ENCODE results near the gene BAHCC1.

Gene BAHCC1

GRCh38 chr17:81401723-81402529 lies 6.7 kb downstream of the BAHCC1 start:
- Histone ChIP-seq H3K4me3 (ENCODE audit: low read length) (peak overlapping the region; percentile 20), H3K9ac (ENCODE audit: low read depth, low read length) (peak overlapping the region; percentile 48; the same call in 1 of the 2 replicates), H3K36me3 (ENCODE audit: insufficient read depth, low read length) (no peaks in the 10 kb centered on the region; the same call in 1 of the 2 replicates), H3K9me3 (ENCODE audit: insufficient read depth, low read depth, low read length) (no peaks in the 10 kb centered on the region), H3K4me1 (ENCODE audit: insufficient read depth, low read length) (peaks cover 50% of the 10 kb centered on the region), H3K27ac (ENCODE audit: low read depth, low read length) (no peak overlapping the region), H3K27me3 (ENCODE audit: insufficient read depth, low read length) (peaks cover 76% of the 10 kb centered on the region)
- 33% methylated on average over 19 of the region's 19 CpGs for WGBS

GRCh38 chr17:81402530-81402941 lies 7.3 kb downstream of the BAHCC1 start:
- 56% methylated on average over 9 of the region's 9 CpGs for WGBS
- Histone ChIP-seq H3K4me1 (ENCODE audit: insufficient read depth, low read length) (peaks cover 50% of the 10 kb centered on the region), H3K36me3 (ENCODE audit: insufficient read depth, low read length) (no peaks in the 10 kb centered on the region; the same call in 1 of the 2 replicates)

GRCh38 chr17:81402981-81403467 lies 7.8 kb downstream of the BAHCC1 start:
- H3K9ac ChIP-seq (ENCODE audit: low read depth, low read length), result peak overlapping the region; percentile 36; the same call in 1 of the 2 replicates
- no peaks in the 10 kb centered on the region for H3K9me3 ChIP-seq (ENCODE audit: insufficient read depth, low read depth, low read length)
- no peaks in the 10 kb centered on the region; the same call in 1 of the 2 replicates for H3K36me3 ChIP-seq (ENCODE audit: insufficient read depth, low read length)
- 34% methylated on average over 8 of the region's 9 CpGs for WGBS
- peaks cover 70% of the 10 kb centered on the region for H3K27me3 ChIP-seq (ENCODE audit: insufficient read depth, low read length)
- peak overlapping the region; percentile 41; the same call in 1 of the 2 replicates for H3K27ac ChIP-seq (ENCODE audit: low read depth, low read length)
- no peak overlapping the region; the same call in 1 of the 2 replicates for H3K4me3 ChIP-seq (ENCODE audit: low read length)
- peaks cover 46% of the 10 kb centered on the region for H3K4me1 ChIP-seq (ENCODE audit: insufficient read depth, low read length)

More at GRCh38 chr17:81402530-81402941, 7.3 kb downstream of the BAHCC1 start:
- H3K4me3 ChIP-seq (ENCODE audit: low read length), result no peak overlapping the region
- H3K9ac ChIP-seq (ENCODE audit: low read depth, low read length), result no peak overlapping the region
- H3K27ac ChIP-seq (ENCODE audit: low read depth, low read length), result no peak overlapping the region; the same call in 1 of the 2 replicates
- H3K9me3 ChIP-seq (ENCODE audit: insufficient read depth, low read depth, low read length), result no peaks in the 10 kb centered on the region
- H3K27me3 ChIP-seq (ENCODE audit: insufficient read depth, low read length), result peaks cover 75% of the 10 kb centered on the region

- Histone ChIP-seq H3K27ac (ENCODE audit: low read depth, low read length) (no peak overlapping the region), H3K9ac (ENCODE audit: low read depth, low read length) (no peak overlapping the region), H3K4me3 (ENCODE audit: low read length) (peak overlapping the region; percentile 16; the same call in 1 of the 2 replicates), H3K4me1 (ENCODE audit: insufficient read depth, low read length) (peaks cover 41% of the 10 kb centered on the region), H3K9me3 (ENCODE audit: insufficient read depth, low read depth, low read length) (no peaks in the 10 kb centered on the region), H3K27me3 (ENCODE audit: insufficient read depth, low read length) (peaks cover 61% of the 10 kb centered on the region), H3K36me3 (ENCODE audit: insufficient read depth, low read length) (no peaks in the 10 kb centered on the region; the same call in 1 of the 2 replicates)
- 53% methylated on average over 39 of the region's 39 CpGs for WGBS
Observed at GRCh38 chr17:81403671-81404534, 8.6 kb downstream of the BAHCC1 start.

GRCh38 chr17:81404558-81405165 lies 9.4 kb downstream of the BAHCC1 start:
- H3K27me3 ChIP-seq (ENCODE audit: insufficient read depth, low read length), result peaks cover 57% of the 10 kb centered on the region
- H3K4me3 ChIP-seq (ENCODE audit: low read length), result no peak overlapping the region

GRCh38 chr17:81405411-81405872 lies 10.2 kb downstream of the BAHCC1 start:
- Histone ChIP-seq H3K36me3 (ENCODE audit: insufficient read depth, low read length) (no peaks in the 10 kb centered on the region; the same call in 1 of the 2 replicates), H3K4me1 (ENCODE audit: insufficient read depth, low read length) (peaks cover 39% of the 10 kb centered on the region), H3K9me3 (ENCODE audit: insufficient read depth, low read depth, low read length) (no peaks in the 10 kb centered on the region), H3K9ac (ENCODE audit: low read depth, low read length) (no peak overlapping the region), H3K27me3 (ENCODE audit: insufficient read depth, low read length) (peaks cover 49% of the 10 kb centered on the region), H3K4me3 (ENCODE audit: low read length) (no peak overlapping the region), H3K27ac (ENCODE audit: low read depth, low read length) (no peak overlapping the region)
- WGBS, result 45% methylated on average over 7 of the region's 7 CpGs

More at GRCh38 chr17:81404558-81405165, 9.4 kb downstream of the BAHCC1 start:
- Histone ChIP-seq H3K9ac (ENCODE audit: low read depth, low read length) (no peak overlapping the region), H3K4me1 (ENCODE audit: insufficient read depth, low read length) (peaks cover 41% of the 10 kb centered on the region), H3K9me3 (ENCODE audit: insufficient read depth, low read depth, low read length) (no peaks in the 10 kb centered on the region), H3K27ac (ENCODE audit: low read depth, low read length) (no peak overlapping the region), H3K36me3 (ENCODE audit: insufficient read depth, low read length) (no peaks in the 10 kb centered on the region; the same call in 1 of the 2 replicates)
- WGBS, result 65% methylated on average over 11 of the region's 11 CpGs

GRCh38 chr17:81406117-81406953 lies 11.1 kb downstream of the BAHCC1 start:
- H3K9ac ChIP-seq (ENCODE audit: low read depth, low read length), result no peak overlapping the region
- no peaks in the 10 kb centered on the region; the same call in 1 of the 2 replicates for H3K36me3 ChIP-seq (ENCODE audit: insufficient read depth, low read length)
- no peaks in the 10 kb centered on the region for H3K9me3 ChIP-seq (ENCODE audit: insufficient read depth, low read depth, low read length)
- H3K27me3 ChIP-seq (ENCODE audit: insufficient read depth, low read length), result peaks cover 40% of the 10 kb centered on the region
- H3K4me3 ChIP-seq (ENCODE audit: low read length), result no peak overlapping the region
- WGBS, result 86% methylated on average over 42 of the region's 42 CpGs
- no peak overlapping the region for H3K27ac ChIP-seq (ENCODE audit: low read depth, low read length)
- H3K4me1 ChIP-seq (ENCODE audit: insufficient read depth, low read length), result peaks cover 30% of the 10 kb centered on the region

GRCh38 chr17:81408049-81408448 lies 12.8 kb downstream of the BAHCC1 start:
- Histone ChIP-seq H3K27me3 (ENCODE audit: insufficient read depth, low read length) (peaks cover 23% of the 10 kb centered on the region), H3K4me3 (ENCODE audit: low read length) (no peak overlapping the region), H3K9me3 (ENCODE audit: insufficient read depth, low read depth, low read length) (no peaks in the 10 kb centered on the region), H3K9ac (ENCODE audit: low read depth, low read length) (no peak overlapping the region), H3K27ac (ENCODE audit: low read depth, low read length) (no peak overlapping the region), H3K36me3 (ENCODE audit: insufficient read depth, low read length) (no peaks in the 10 kb centered on the region; the same call in 1 of the 2 replicates), H3K4me1 (ENCODE audit: insufficient read depth, low read length) (peaks cover 18% of the 10 kb centered on the region)
- WGBS, result 73% methylated on average over 14 of the region's 14 CpGs

- Histone ChIP-seq H3K27me3 (ENCODE audit: insufficient read depth, low read length) (peaks cover 10% of the 10 kb centered on the region), H3K4me3 (ENCODE audit: low read length) (no peak overlapping the region), H3K4me1 (ENCODE audit: insufficient read depth, low read length) (0 out of 2 replicates have a peak, but pooled peaks cover 11% of the 10 kb centered on the region), H3K9ac (ENCODE audit: low read depth, low read length) (no peak overlapping the region), H3K36me3 (ENCODE audit: insufficient read depth, low read length) (no peaks in the 10 kb centered on the region), H3K27ac (ENCODE audit: low read depth, low read length) (no peak overlapping the region), H3K9me3 (ENCODE audit: insufficient read depth, low read depth, low read length) (no peaks in the 10 kb centered on the region)
- WGBS, result 79% methylated on average over 27 of the region's 27 CpGs
Observed at GRCh38 chr17:81409190-81409935, 14.1 kb downstream of the BAHCC1 start.

All from HUES64 (cell line).